GM18861 (cell line): Measurements from ENCODE around the gene CSF3R.

ENCODE experiments used
- ATAC-seq: cut with Tn5 transposase; IDR thresholded peaks from one replicate; pipeline ENCODE4 v1.9.1; 2021; ENCODE audit not compliant: unreplicated experiment

CSF3R gene

DNA sequence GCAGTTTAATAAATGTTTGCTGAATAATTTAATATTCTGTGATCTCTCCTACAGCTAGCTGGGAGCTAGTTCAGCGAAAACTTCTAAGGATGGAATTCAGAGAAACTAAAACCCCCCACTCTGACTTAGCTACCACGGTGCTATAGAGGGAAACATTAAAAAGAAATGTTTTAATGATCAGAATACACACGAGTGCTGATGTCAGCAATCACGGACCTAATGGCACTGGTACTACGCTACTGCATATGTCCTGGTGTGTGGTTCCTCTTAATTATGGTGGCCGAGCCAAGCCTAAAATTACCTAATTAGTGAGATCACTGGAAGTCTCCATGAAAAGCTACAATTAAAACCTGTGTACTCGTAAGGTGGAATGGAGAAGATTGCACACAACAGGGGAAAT is 61.1 kb downstream of the CSF3R start:
- ATAC-seq = no peak

DNA sequence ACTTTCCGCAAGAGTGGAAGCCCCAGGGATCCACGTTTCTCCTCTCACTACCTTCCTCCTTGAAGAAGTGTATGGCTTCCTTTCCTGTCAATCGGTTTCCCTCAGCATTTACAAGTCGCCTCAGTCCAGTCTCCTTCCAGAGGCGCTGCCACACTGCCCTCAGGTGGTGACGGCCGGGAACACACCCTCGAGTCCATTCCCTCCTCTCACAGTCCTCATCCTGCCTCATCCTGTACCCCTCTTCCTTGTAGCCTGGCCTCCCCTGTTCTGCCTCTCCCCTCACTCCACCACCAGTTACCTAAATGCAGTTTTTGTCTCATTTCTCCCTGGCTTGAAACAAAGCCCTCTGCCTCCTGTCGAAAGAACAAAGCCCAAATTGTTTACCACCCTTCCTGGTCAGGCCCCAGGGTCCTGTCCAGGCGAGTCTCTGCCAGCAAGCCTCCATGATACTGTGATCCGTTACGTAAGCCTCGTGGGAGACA is 61.8 kb downstream of the CSF3R start:
- no peak for ATAC-seq

DNA sequence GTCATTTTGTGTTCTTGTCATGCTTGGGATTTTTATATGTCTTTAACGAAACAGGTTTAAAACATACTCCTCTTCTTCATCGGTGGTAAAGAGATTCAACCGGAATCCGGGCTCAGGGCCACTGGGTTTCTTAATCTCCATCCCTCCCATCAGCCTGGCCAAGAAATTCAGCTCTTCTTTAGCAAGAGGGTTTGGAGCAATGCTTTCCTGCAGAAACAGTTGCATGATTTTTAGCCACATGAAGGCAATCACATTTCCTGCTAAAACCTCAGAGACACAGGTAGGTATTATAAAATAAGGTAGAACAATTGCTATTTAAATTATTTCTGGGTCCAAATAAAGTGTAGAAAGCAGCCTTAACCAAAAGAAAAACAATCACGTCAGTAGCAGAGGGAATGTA is 62.3 kb downstream of the CSF3R start:
- no peak for ATAC-seq

DNA sequence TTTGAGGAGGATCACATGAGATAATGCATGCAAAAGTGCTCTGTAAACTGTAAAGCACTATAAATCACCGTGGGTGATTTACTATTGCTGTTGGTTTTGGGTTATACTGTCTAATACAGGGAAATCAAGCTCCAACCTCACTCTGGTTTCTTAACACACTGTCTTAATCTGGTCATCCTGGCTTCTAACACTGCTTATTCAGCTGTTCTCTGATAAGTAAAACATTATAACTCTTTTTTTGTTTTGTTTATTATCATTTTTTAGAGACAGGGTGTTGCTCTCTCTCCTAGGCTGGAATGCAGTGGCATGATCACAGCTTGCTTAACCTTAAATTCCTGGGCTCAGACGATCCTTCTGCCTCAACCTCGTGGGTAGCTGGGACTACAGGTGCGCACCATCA is 63.1 kb downstream of the CSF3R start:
- no peak for ATAC-seq

DNA sequence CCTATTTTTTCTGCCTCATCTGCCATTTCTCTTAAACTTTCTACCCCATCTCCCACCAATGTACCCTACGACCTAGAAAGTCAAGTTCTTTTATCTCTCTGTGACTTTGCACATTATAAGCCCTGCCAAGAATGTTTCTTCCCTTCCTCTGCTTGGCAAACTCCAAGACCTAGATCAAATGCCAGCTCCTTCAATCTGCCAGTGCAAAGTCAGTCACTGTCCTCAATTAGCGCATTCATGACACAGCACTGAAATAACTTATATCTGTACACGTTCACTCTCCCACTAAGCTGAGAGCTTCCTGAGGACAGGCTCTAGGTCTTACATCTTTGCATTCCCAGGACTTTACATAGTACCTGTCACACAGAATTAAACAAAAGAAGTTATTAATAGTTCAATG is 63.6 kb downstream of the CSF3R start:
- no peak for ATAC-seq

DNA sequence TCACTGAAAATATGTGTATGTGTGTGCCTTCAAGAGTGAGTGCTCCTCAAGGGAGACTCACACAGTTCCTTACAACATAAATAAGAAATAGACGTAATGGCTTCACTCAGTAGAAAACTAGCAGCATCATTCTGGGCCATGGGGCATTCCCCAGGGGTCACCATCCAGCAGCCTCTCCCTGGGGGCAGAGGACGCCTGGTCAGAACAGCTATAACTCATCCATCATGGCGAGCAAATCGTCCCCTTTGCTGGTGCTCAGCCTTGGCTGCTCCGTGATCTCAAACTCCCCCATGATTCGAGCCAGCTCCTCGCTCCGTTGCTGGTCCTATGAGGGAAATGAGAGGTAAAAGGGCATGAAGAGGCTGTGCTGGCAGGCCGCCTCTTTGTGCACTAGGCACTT is 64.8 kb downstream of the CSF3R start:
- no peak for ATAC-seq
